Measurements from ENCODE around the gene WDR48.

GRCh38 chr3:39114456-39114855 lies 62.6 kb downstream of the WDR48 start:
- TF ChIP-seq RAD21 (conservative IDR thresholded peaks at IDR 0.05) (no peak), CTCF (IDR thresholded peaks at IDR 0.05; ENCODE audit: poor library complexity, severe bottlenecking) (no peak), POLR2AphosphoS5 (IDR thresholded peaks at IDR 0.05) (no peak), TAF1 (IDR thresholded peaks at IDR 0.05; ENCODE audit: low read depth) (no peak), EZH2 (IDR thresholded peaks at IDR 0.05; ENCODE audit: borderline replicate concordance, insufficient read depth, low read length, poor library complexity, severe bottlenecking) (no peak), EP300 (conservative IDR thresholded peaks at IDR 0.05; ENCODE audit: poor library complexity, severe bottlenecking) (no peak), SMC3 (conservative IDR thresholded peaks at IDR 0.05; ENCODE audit: poor library complexity) (no peak), MXI1 (conservative IDR thresholded peaks at IDR 0.05; ENCODE audit: poor library complexity, severe bottlenecking) (no peak)

Measured in neural cell (in vitro differentiated cells).